Astrocyte of the spinal cord (primary cell): Measurements from ENCODE around the gene GRID1.

Experiments used
- DNase-seq: peaks from one replicate; pipeline ENCODE4 v3.0.0; 2011; ENCODE audit warnings: low read depth, low spot score
- H3K4me3 ChIP-seq: 2 replicates; pipeline ENCODE4 v1.5.1; 2011; ENCODE audit warnings: low read depth, mild to moderate bottlenecking, low read length, moderate library complexity
- in situ Hi-C: cut with HindIII; loops from 2 replicates; pipeline ENCODE4 v1.10.0; 2017; ENCODE audit warnings: low sequenced_read_pairs
- TF ChIP-seq, protein P1 (sequence below): IDR thresholded peaks from 2 replicates; pipeline ENCODE4 v1.5.1; 2012; ENCODE audit warnings: low read depth, mild to moderate bottlenecking, low read length, inconsistent platforms

Gene GRID1

DNA sequence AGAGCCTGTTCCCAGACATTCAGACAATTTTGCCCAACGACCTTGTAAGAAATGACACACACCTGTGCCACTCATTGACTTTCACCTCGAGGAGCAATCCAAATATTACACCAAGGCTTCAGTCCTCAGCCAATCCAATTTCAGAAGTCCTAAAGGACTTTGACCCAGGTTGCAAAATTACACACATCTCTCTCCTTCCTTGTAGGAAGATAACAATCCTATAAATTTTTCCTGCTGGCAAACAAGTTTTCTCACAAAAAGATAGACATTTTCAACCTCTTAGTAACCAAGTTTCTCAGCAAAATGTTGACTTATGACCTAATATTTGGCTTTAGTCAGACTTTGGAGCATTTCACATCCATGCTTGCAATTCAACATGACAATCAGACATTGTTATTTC is 745.0 kb downstream of the GRID1 start:
- H3K4me3 ChIP-seq, result no peak overlapping the region
- in situ Hi-C loops, result no loop called here
- no peak for DNase-seq
- TF ChIP-seq, protein P1, sequence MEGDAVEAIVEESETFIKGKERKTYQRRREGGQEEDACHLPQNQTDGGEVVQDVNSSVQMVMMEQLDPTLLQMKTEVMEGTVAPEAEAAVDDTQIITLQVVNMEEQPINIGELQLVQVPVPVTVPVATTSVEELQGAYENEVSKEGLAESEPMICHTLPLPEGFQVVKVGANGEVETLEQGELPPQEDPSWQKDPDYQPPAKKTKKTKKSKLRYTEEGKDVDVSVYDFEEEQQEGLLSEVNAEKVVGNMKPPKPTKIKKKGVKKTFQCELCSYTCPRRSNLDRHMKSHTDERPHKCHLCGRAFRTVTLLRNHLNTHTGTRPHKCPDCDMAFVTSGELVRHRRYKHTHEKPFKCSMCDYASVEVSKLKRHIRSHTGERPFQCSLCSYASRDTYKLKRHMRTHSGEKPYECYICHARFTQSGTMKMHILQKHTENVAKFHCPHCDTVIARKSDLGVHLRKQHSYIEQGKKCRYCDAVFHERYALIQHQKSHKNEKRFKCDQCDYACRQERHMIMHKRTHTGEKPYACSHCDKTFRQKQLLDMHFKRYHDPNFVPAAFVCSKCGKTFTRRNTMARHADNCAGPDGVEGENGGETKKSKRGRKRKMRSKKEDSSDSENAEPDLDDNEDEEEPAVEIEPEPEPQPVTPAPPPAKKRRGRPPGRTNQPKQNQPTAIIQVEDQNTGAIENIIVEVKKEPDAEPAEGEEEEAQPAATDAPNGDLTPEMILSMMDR, result no peak

DNA sequence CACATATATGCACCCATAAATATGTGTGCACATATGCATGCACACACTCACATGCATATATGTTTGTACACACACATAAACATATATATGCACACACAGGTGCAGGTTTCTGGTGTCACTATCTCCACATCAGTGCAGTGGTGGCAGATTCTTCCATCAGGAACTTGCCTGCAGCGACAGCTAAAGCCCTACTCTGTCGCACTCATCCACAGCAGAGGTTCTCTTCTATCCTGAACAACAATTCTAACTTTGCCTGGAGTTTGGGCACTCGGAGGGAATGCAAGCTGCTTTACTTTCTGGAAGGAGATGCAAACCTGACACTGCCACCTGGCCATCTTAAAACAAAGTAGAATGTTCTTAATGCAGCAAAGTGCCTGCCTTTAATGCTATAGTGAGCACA is 745.8 kb downstream of the GRID1 start:
- in situ Hi-C loops, result no loop called here
- TF ChIP-seq, protein P1, result no peak
- no peak for DNase-seq
- H3K4me3 ChIP-seq, result no peak overlapping the region

DNA sequence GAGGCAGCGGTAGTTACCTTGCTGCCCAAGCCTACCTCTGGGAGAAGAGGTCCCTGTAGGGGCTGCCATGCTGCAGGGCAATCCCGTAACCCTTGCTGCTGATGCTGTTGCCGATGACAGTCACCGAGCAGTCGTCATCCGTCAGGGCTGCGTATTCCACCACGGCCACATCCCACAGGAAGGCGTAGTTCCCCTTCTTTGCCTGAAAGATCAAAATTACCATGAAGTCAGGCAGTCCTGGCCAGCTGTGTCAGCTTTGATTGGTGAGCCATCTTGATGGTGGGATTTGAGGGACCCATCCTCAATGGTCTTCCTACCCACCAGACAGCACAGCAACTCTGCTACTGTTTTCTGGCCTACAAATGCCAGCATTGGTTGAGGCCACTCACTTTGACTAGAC is 746.8 kb downstream of the GRID1 start:
- in situ Hi-C loops, result no loop called here
- no peak for DNase-seq
- H3K4me3 ChIP-seq, result no peak overlapping the region
- TF ChIP-seq, protein P1, result no peak

DNA sequence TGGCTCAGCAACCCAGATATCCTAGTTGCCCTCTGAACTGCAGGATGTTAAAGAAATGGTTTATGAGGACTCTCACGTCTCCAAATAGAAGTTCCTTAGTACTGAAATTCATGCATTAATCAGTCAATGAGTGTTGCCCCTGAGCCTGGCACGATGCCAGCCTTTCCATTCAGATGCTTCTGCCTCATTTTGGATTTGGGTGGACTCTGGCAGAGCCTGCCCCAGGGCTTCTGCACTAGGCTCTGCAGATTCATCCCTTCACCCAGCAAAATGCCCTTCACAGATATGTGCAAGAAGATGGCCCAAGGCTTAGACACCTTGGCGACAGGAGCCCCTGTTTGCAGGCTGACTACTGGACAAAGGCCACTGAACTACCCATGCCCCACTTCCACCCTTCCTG is 747.8 kb downstream of the GRID1 start:
- TF ChIP-seq, protein P1, result no peak
- DNase-seq, result no peak
- in situ Hi-C loops, result no loop called here
- H3K4me3 ChIP-seq, result no peak overlapping the region

DNA sequence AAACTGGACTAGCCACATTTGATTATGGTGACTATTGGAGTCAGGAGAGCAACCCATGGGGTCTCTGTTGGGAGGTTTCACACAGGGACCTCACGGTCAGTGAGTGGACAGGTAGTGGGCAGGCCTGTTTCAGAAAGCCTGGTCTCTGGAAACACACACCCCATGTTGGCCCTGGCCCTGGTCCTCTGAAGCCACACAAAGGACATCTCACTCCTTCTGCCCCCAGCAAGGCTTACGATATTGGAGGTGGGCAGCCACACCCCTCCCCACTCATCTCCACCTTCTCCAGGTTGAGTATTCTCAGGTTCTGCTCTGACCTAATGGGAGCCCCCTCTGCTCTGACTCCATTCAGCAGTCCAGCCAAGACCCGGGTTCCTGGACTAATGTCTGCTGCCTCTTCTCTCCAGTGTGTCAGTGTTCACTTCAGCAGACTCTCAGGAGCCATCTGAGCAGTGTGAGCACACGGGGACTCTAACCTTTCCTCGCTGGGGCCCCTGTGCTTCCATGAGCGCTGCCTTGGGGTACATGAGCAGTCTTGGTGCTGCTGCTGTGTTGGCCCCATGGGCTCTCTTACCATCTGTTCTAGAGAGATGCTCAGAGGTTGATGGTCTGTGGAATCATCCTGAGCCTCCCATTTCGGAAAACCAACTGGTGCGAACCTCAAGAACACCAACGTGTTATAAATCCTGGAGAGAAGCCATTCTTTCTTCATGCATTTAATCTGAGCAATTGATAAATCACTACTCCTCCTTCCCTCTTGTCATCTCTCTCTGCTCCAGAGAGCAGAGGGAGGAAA is 748.6 kb downstream of the GRID1 start:
- DNase-seq, result no peak
- in situ Hi-C loops, result no loop called here
- TF ChIP-seq, protein P1, result no peak
- no peak overlapping the region for H3K4me3 ChIP-seq

DNA sequence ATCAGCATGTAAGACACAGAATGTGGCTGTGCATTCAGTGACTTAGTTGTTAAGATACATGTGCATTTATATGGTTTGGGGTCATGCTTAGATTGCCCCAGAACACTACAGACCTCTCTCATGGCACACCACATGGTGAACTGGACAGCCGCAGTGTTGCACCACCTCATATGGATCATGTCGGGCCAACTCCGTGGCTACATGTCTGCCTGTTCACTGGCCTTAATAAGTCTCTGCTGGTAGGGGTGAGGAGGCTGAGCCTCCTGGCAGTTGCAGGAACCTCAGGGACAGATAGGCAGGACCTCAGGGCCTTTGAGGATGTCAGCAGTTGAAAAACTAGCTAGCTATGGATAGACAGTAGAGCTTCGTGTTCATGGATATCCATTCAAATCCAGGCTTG is 751.0 kb downstream of the GRID1 start:
- no peak overlapping the region for H3K4me3 ChIP-seq
- TF ChIP-seq, protein P1, result no peak
- in situ Hi-C loops, result no loop called here
- no peak for DNase-seq
